ENCODE data around the gene AHDC1.

DNA sequence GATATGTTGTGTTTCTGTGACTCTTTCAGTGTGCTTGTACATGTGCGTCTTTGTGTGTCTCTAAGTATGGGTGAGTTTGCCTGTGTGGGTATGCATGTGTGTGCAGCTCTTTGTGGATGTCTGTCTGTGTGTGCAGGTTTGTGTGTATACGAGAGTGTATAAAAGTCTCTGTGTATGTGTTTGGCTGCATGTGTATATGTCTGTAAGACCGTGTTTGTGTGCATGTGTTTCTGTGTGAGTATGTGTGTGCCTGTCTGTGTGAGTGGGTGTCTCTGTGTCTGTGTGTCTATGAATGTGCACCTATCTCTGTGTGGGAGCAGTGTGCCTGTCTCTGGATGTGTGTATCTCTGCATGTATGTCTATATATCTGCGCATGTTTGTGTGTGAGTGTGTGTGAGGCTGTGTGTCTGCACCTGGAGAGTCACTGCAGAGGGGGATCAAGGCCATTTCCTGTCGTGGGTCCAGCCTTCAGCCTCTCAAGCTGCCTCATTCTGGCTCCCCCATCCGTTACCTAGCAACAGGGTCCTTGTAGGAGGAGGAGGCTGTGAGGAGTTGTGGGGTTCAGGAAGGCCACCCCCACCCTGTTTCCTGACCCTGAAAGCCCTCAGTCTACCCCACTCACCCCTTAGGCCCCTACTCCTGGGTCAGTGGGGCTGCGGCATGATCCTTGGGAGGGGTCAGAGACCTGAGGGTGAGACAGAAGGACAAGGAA is 20.7 kb upstream of the AHDC1 start:
- TF ChIP-seq, protein P1, sequence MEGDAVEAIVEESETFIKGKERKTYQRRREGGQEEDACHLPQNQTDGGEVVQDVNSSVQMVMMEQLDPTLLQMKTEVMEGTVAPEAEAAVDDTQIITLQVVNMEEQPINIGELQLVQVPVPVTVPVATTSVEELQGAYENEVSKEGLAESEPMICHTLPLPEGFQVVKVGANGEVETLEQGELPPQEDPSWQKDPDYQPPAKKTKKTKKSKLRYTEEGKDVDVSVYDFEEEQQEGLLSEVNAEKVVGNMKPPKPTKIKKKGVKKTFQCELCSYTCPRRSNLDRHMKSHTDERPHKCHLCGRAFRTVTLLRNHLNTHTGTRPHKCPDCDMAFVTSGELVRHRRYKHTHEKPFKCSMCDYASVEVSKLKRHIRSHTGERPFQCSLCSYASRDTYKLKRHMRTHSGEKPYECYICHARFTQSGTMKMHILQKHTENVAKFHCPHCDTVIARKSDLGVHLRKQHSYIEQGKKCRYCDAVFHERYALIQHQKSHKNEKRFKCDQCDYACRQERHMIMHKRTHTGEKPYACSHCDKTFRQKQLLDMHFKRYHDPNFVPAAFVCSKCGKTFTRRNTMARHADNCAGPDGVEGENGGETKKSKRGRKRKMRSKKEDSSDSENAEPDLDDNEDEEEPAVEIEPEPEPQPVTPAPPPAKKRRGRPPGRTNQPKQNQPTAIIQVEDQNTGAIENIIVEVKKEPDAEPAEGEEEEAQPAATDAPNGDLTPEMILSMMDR (IDR thresholded peaks at IDR 0.05; ENCODE audit: borderline replicate concordance, extremely low read depth, low read length, poor library complexity, severe bottlenecking) = no peak
- no peak for TF ChIP-seq EZH2 (IDR thresholded peaks at IDR 0.05; ENCODE audit: borderline replicate concordance, low read depth, low read length, severe bottlenecking)
